ENCODE measurements around the gene PES1.
"Not testable (repeated sequence)": the region's sequence is repeated elsewhere in the genome, so short reads cannot be mapped to it uniquely, and the experiment has no call there.

The PES1 gene

GRCh38 chr22:30574095-30574981 lies 17.4 kb downstream of the PES1 start, which contains the start of gene GAL3ST1:
Gene GAL3ST1, minus strand, starts transcription at chr22:30574665. Its CDS starts 17,273 bp downstream, at chr22:30557392.
- no peak for DNase-seq

GRCh38 chr22:30573594-30574094 lies 18.1 kb downstream of the PES1 start:
- no peak for DNase-seq

DNA sequence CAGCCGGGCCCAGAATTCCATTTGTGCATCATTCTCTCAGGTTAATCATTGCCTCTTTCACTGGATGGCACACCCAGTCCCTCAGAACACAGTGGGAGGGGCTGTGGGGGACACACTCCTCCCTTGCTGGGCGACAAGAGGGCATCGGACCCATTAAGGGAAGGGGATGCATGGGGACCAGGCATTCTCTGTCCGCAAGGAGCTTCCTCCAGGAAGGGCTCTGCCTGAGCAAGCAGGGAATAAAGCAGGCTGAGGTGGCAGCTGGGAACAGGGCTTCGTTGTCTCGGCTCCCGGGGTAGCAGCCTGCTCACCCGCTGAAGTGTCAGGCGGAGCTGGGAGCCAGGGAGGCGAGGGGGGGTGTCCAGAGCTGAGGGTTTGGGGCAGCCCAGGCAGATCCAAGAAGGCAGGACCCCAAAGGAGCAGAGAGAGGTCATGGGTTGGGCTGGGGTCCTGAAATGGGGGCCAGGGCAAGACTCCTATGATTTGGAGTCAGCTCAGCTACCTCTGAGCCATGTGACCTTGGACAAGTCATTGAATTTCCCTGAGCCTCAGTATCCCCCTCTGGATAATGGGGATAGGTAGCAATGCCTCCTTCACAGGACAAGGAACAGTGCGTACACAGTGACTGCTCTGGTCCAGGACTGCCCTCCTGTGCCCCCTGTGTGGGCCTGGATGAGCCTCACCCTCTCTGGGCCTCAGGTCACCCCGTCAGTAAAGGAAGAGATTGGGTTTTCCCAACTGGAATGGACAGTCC lies 18.7 kb downstream of the PES1 start:
- DNase-seq: no peak

DNA sequence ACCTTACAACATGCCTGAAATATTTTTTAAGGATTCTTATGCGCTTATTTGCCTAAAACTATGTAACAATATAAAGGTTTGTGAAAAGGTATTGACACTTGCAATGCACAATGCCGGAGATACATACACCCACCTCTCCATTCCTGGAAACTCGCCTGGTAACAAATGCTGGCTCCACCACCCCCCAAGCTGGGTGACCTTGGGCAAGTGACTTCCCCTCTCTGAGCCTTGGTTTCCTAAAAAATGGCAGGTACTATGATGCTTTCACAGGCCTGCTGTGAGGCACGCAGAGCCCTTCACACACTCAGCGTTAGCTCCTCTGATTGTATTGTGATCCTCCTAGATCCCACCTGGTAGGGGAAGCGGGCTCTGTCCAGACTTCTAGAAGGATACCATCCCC lies 19.5 kb downstream of the PES1 start:
- DNase-seq: no peak

- no peak for DNase-seq
These were observed 22.0 kb downstream of the PES1 start for GRCh38 chr22:30569674-30570202.

DNA sequence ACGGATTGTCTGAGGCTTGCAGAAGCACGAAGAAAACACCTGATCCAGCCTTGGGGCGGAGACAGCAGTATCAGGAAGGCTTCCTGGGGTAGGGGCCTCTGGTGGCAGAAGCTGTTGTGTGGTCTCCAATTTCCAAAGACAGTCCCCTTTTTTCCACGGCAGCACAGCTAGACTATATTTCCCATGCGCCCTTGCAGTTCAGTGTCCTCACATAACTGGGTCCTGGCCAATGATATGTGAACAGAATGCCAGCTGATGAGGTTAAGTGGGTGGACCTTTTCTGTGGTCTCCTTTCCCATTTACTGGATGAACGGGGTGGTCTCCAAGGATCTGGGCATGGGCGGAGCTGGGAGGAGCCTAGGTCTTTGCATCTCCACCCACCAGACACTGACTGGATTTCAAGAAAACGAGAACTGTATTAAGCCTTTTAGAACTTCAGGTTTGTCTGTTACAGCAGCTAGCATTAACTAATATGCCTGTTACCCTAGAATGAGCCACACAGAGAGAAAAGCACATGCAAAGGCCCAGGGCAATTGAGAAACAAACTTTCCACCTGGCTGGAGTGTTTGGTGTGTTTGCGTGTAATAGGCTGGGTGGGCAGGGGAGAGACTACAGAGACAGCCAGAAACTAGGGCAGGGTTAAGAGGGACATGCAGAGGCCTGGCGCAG lies 23.4 kb downstream of the PES1 start:
- no peak for DNase-seq

GRCh38 chr22:30567277-30567676 lies 24.4 kb downstream of the PES1 start:
- DNase-seq: not testable (repeated sequence)

DNA sequence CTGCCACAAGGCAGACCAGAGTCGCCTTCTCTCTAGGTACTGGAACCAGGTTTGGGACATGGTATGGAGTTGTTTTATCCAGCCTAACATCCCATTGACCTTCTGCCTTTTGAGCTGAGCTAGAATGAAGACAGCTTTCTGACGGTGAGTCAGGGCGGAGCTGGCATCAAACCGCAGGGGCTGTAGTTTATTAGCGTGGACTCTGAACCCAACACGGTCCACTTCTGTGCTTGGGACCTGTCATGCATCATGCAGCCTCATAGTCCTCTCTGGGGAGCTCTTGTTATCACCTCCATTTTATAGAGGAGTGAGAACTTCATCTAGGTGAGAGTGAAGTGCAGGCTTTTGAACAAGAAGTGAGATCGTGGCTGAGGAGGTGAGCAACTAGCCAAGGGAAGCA lies 25.6 kb downstream of the PES1 start:
- no peak for DNase-seq

DNA sequence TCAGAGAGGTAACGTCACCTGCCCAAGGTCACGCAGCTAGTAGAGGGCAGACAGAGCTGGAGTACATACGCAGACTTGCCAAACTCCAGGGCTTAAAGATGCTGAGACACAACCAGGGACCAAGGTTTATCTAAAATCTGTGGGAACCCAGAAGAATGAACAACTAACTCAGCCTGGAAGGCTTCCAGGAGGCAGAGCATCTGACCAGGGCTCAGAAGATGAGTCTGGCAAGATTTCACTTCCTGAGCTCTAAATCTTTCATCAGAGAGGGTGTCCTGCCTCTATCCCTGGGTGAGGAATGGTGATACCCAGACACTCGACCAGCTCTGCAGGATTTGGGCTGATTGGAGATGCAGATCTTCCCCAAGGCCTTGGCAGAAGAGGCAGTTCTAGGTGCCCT lies 26.4 kb downstream of the PES1 start:
- no peak for DNase-seq

GRCh38 chr22:30564761-30565119 lies 27.0 kb downstream of the PES1 start:
- DNase-seq: no peak

GRCh38 chr22:30564045-30564760 lies 27.5 kb downstream of the PES1 start:
- no peak for DNase-seq

- no peak for DNase-seq
These were observed 29.3 kb downstream of the PES1 start for GRCh38 chr22:30562366-30562765.

DNA sequence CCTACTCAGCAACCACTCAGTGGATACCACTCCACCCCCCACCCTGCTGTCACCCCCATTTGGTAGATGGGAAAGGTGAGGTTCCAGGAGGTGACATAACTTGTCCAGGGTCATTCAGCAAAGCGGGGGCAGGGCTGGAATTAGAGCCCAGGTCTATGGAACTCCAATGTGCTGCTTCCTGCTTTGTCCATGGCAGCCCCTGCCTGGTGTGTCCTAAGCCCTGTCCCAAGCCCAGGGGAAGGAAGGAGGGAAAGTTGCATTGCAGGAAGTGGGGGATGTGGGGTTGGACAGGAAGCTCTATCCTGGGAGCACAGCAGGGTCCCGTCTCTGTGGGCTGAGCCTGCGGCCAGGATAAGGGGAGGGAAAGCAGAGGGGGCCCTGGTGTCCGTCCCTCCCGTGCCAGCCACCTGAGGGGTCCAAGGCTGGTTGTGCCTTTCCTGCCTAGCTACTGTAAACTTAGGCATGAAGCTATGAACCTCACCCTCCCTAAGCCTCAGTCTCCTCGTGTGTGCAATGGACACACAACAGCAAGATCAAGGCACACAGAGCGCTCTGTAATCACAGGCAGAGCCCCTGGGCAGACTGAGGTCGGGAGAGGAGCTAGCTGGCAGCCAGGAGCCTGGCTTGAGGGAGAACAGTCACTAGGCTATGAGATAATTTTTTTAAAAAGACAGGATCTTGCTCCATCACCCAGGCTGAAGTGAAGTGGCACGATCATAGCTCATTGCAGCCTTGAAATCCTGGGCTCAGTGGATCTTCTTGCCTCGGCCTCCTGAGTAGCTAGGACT lies 30.1 kb downstream of the PES1 start:
- DNase-seq: no peak

DNA sequence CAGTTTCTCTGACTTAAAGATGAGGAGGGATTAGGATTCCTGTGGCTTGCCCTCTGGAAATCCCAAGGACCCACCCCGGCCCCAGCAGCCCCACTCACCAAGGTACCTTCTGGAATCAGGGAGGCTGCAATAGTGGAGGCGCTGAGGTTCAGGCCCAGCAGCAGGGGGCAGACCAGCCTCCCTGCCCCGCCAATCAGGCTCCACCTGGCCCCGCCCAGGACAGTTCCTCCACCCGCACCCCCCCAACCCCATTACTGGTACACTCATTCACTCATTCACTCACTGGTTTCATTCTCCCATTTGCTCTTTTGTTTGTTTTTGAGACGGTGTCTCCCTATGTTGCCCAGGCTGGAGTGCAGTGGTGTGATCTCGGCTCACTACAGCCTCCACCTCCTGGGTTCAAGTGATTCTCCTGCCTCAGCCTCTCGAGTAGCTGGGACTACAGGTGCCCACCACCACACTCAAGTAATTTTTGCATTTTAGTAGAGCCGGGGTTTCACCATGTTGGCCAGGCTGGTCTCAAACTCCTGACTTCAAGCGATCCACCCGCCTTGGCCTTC lies 31.0 kb downstream of the PES1 start:
- not testable (repeated sequence) for DNase-seq

GRCh38 chr22:30559889-30560288 lies 31.8 kb downstream of the PES1 start:
- DNase-seq: no peak

DNA sequence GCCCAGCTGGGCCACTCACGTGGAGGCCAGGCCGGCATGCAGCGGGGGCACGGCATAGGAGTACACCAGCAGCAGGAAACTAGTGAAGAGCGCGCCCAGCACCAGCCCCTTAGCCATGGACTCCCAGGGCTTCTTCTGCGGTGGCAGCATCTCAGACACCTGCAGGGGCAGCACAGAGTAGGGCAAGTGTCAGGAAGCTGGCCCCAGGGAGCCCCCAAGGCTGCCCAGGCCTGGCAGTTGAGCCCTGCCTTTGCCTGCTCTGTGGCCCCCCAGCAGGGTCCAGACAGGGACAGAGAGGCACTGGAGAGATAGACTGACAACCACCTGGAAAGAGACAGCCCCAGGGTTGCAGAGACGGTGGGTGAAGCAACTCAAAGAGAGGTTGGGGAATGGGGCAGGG lies 34.5 kb downstream of the PES1 start:
- DNase-seq: no peak

GRCh38 chr22:30556388-30556787 lies 35.3 kb downstream of the PES1 start:
- DNase-seq: no peak

DNA sequence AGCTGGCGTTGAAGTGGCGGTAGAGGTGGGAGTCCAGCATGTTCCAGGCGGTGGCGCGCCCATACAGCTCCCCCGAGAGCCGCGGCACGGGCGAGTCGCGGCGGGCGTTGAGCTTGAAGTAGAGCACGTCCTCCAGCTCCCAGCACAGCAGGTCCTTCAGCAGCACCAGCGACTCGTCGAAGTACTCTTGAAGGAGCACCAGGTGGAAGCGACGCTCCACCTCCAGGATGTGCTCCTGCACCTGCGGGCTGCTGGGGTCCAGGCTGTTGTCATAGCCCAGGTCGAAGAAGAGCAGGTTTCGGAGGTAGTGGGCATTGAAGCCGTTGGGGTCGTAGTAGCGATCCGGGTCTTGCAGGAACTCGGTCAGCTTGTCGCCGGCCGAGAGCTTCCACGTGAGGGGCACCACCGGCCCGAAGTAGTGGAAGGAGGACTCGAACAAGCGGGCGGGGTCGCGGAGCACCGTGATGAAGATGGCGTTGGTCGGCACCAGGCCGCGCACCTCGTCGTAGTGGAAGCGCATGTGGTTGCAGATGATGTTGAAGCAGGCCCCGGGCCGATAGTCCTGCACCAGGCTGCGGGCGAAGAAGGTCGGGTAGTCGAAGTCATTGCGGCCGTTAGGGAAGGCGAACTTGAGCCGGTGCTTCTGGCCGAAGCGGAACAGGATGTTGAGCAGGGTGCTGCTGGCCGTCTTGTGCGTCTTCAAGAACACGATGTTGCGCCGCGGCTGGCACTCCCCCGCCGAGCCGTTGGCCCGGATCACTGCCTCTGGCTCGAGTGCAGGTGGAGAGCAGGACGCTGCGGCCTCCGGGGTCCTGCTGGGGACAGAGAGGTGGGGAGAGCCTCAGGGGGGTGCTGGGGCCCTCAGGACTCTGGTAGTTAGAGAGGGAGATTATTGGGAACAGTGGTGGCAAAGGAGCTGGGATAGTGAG lies 36.2 kb downstream of the PES1 start:
- DNase-seq: no peak

DNA sequence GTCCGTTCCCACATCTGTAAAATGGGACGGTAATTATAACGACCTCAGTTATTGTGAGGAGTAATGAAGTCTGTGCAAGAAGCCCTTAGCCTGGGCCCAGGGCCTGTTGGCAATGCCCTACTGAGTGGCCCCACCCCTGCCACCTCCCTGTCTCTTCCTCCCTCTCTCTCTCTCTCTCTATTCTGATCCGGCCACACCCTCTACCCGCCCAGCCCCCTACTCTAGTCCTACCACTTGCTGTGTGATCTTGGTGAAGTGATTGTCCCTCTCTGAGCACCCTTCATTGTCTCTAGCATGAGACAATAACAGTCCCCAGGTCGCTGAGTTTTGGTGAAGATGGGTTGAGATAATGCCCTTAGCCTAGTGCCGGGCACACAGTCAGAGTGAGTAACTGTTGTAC lies 37.7 kb downstream of the PES1 start:
- no peak for DNase-seq

DNA sequence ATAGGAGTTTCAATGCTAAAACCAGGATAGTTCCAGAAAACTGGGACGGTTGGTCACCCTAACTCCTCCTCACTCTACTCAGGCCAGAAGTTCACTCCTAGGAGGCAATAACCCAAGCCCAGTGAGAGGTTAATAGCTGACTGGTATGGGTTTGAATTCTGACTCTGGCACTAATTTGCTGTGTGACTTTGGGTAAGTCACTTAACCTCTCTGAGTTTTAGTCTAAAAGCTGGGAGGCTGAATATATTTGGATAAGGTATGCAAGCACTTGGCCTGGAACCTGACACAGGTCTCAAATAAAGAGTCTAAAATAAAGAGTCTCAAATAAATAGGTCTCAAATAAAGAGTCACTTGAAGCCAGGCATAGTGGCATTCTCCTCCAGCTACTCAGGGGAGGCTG lies 39.0 kb downstream of the PES1 start:
- DNase-seq: no peak

Measured in CD4-positive, alpha-beta T cell treated with Interleukin-1 beta for 1 hour (primary cell).